Measurements from ENCODE around the gene DRC1.
"Not testable (repeated sequence)": the region's sequence is repeated elsewhere in the genome, so short reads cannot be mapped to it uniquely, and the experiment has no call there.

Gene DRC1

DNA sequence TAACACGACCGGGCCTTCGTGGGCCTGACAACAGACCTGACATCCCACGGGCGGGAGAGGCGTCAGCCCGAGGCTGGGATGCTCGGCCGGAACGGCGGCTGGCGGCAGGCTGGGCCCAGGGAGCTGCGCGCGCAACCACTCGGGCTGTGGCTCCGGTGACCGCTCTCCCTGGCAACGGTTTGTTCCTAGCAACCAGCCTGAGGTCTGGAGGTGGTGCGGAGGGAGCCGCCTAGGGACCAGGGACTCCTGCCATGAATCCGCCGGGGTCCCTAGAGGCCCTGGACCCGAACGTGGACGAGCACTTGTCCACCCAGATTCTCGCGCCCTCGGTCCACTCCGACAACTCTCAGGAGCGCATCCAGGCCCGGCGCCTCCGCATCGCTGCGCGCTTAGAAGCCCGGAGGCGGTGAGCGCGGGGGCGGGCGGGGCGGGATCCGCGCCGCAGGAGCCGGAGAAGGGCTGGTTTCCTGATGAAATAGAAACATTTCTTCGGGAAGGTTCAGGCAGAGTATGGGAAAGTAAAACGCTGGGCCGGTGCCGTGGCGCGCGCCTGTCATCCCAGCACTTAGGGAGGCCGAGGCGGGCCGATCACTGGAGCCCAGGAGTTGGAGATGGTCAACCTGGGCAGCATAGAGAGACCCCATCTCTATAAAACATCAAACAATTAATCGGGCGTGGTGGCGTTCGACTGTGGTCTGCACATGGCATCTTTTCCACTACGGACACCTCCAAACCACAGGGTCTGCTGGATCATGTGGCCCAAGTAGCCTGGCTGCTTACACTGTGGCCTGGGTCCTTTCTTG is at the start of gene DRC1:
TSS of gene DRC1 (plus strand) at position 182 of the 803 bp plus-strand sequence. CDS start at position 252, 70 bp downstream.
- no peak for DNase-seq

GRCh38 chr2:26352892-26353291 is 48.8 kb upstream of the DRC1 start:
- peak; percentile 17 for DNase-seq

GRCh38 chr2:26354469-26354868 is 47.3 kb upstream of the DRC1 start:
- DNase-seq: not testable (repeated sequence)

DNA sequence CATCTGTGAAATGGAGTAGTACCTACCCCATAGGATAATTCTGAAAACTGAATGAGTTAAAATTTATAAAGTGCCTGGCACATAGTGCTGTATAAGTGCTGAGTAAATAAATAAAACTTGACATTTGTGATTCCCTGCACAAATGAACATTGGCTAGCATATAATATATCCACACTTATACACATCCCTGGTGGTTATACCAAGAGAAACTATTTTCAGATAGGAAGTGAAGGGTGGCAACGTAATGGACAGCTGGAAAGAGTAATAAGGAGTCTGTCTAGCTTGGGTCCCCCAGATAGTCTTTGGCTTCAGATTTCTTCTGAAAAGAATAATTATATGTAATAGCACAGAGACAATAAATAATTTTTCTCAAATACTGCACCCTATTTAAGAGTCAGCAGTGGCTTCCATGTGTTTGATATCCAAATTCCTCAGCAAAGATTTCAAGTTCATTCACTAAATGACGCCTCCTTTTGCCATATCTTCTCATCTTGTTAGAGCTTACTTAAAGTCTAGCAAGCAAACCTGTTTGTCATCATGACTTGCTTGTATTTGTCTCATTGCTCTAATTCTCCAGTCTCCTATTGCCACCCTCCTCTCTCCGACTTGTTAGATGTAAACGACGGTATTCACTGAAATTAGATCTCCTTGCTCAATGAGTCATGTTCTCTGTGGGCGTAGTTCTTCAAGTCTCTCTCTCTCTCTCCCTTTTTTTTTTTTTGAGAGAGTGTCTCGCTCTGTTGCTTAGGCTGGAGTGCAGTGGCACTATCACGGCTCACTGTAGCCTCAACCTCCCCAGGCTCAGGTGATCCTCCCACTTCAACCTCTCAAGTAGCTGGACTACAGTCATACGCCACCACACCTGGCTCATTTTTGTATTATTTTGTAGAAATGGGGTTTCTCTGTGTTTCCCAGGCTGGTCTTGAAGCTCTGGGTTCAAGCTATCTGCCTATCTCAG is 46.4 kb upstream of the DRC1 start:
- DNase-seq: no peak

GRCh38 chr2:26356111-26356510 is 45.6 kb upstream of the DRC1 start:
- DNase-seq: no peak

GRCh38 chr2:26356771-26357170 is 44.9 kb upstream of the DRC1 start:
- no peak for DNase-seq

DNA sequence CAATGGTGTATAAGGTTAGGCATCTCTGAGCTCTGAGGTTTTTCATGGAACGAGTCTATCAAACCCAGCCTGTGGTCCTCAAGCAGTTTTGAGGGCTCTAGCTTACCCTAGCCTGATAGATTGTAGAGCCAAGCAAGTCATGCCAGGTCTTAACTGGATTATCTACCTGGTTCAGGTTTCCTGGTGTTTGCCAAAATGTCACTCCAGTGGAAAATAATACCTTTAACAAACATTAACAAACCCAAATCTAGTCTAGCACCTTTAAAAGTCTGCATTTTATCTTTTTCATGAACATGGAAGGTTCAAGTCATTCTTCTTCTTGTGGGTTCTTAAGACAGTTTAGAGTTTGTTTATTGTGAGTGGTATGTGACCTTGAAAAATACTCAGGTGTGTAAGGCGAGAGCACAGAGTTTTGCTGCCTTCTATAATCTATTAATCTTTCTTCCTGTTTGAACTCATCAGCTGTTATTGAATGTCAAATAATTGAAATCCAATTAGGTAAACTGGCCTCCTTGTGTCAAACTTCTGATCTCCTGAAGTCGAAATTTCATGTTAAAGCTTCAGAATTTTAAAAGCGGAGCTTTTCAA is 41.7 kb upstream of the DRC1 start:
- no peak for DNase-seq

DNA sequence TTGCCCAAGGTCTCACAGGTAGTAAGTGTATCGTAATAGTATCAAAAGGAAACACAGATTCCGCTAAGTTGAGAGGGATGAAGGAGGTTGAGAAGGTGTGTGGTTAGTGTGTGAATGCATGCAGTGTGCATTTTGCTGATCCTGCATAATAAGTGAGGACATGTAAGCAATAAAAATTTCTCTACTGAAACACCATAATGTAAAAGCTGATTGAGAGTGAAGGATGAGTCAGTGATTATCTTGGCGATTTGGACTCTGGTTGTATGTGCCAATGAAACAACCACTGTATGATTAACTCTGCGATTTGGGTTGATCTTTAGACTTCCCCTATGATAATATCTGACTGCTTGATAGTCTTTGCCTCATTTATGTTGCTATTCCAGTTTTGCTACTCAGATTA is 38.4 kb upstream of the DRC1 start:
- no peak for DNase-seq

GRCh38 chr2:26363958-26364357 is 37.8 kb upstream of the DRC1 start:
- no peak for DNase-seq

DNA sequence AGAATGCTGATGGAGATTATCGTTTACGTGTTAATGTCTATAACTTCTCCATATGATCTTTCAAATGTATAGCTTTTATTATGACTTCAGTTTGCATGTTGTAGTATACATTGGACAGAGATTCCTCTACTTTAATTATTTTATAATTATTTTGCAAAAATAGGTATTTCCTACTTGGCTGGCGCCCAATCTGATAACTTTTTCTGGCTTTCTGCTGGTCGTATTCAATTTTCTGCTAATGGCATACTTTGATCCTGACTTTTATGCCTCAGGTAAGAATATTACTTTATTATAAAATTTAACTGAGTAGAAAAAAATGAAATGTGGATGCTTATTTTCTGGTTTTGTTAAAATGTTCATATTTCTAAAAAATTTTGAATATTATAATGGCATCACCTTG is 37.1 kb upstream of the DRC1 start:
- no peak for DNase-seq

GRCh38 chr2:26366957-26367356 is 34.8 kb upstream of the DRC1 start:
- no peak for DNase-seq

- DNase-seq: not testable (repeated sequence)
These were observed 32.1 kb upstream of the DRC1 start for GRCh38 chr2:26369664-26370063.

- not testable (repeated sequence) for DNase-seq
These were observed 30.8 kb upstream of the DRC1 start for GRCh38 chr2:26370909-26371308.

GRCh38 chr2:26376799-26377198 is 24.9 kb upstream of the DRC1 start:
- DNase-seq: no peak

DNA sequence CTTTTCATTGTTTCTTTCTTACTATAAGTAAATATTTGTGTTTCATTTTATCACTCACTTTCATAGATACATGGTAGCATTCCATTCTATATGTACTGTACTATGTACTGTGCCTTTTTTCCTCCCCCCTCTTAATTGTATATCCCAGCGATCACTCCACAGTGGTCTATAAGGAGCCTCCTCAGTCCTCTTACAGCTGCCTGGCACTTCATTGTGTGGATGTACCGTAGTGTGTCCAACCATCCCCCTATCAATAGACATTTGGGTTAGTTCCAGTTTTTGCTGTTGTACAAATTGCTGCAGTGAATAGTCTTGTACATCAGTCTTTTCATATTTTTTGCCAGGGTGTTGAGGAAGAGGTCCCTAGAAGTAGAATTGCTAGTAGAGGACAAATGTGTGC is 21.4 kb upstream of the DRC1 start:
- no peak for DNase-seq

DNA sequence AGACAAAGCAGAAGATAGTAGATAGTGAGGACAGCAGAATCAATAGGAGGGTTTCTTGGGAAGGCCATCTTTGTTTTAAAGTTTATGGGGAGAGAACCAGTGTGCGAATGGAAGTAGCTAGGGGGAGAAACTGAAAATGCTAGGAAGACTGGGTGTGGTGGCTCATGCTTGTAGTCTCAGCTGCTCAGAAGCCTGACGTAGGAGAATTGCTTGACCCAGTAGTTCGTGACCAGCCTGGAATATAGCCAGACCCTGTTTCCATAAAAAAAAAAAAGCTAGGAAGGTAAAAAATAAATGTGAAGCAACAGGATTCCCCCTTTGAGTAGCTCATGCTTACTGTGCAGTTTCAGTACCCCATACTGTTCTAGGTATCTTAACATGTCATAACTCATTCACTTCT is 19.2 kb upstream of the DRC1 start:
- no peak for DNase-seq

DNA sequence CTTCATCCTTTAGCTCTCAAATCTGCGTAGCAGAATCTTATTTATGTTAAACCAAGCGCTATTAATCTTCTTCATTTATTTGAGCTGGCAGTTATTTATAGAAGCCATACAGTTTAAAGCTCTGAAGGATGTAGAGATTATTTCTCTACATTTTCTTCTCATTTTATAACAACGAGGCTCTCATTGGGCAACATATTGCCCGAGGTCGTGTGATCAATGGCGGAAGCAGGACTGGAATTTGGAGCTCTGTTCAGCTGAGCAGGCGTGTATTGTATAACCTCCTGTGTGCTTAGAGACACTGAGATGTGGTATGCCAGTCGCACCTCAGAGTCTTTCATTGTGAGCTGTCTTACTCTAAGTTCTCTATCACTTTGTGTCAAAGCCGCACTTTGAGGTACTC is 17.5 kb upstream of the DRC1 start:
- no peak for DNase-seq

DNA sequence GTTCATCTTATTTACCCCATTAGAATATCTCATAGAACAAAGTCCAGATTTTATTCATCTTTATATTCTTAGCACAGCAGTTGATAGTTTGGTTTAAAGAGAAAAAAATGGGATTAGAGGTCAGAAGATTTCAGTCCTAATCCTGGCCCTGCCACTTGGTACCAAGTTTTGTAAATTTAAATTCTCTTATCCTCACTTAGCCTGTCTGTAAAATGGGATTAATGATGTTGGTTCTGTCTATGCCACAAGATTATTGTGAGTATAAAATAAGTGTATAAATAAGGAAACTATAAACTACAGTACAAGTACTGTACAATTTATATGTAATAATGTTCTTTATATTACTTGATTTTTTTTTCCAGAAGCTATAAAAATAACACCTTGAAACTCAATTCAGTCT is 17.1 kb upstream of the DRC1 start:
- no peak for DNase-seq

GRCh38 chr2:26387189-26387588 is 14.5 kb upstream of the DRC1 start:
- DNase-seq: no peak

DNA sequence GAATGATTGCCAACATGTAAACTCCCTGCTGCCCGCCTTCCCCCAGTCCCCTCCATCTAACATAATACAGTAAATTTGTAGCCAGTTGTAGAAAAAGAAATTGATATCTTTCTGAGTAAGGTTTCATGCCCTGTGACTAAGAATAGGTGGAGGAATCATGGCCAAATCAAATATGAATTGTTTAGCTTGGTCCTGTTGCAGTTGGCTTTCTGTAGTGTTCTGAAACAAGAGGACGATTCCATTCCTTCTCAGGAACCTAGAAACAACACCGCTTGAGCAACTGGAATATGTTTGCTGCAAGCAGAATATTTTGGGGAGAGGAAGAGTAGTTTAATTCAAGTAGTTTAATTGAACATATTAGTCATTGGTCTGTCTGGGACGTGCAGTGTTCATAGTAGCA is 7.0 kb upstream of the DRC1 start:
- DNase-seq: no peak

GRCh38 chr2:26395394-26395793 is 6.3 kb upstream of the DRC1 start:
- no peak for DNase-seq

DNA sequence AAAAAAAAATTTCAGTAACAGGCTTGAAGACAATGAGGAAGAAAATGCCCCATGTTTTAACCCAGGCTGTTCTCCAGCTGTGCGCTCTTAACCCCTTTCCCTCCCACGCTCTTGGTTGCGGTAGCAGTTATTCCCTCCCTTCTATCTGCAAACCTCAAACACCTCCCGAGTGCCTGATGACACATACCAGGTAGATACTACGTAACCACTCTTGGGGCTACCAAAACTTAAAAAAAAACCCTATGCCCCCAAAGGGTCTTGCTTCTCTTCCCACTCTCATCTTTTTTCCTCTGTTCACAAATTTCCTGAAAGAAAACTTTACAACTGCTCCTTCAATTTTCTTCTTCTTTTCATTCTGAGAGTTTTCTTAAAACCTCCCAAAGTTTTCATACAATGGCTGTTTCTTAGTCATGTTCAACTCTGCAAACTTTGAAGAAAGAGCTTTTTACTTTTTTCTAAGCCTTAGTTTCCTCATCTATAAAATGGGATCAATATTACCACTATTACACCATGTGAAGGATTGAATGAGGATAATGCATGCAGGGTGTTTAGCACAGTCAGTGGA is 4.9 kb upstream of the DRC1 start:
- no peak for DNase-seq

- no peak for DNase-seq
These were observed 1.8 kb upstream of the DRC1 start for GRCh38 chr2:26399771-26400376.

Measured in CD4-positive, alpha-beta T cell treated with Interleukin-4 for 4 hours (primary cell).